ENCODE results near the gene ELL2. TPM values are rescaled to one million over a fixed set of nuclear protein-coding genes. Genes with fewer than 3 reads are reported as not detected.

ELL2 gene
- polyA plus RNA-seq, 1 donor (not counting 4 experiments of a cell fraction or from before 2014, with no cell fraction given), result 100 TPM

DNA sequence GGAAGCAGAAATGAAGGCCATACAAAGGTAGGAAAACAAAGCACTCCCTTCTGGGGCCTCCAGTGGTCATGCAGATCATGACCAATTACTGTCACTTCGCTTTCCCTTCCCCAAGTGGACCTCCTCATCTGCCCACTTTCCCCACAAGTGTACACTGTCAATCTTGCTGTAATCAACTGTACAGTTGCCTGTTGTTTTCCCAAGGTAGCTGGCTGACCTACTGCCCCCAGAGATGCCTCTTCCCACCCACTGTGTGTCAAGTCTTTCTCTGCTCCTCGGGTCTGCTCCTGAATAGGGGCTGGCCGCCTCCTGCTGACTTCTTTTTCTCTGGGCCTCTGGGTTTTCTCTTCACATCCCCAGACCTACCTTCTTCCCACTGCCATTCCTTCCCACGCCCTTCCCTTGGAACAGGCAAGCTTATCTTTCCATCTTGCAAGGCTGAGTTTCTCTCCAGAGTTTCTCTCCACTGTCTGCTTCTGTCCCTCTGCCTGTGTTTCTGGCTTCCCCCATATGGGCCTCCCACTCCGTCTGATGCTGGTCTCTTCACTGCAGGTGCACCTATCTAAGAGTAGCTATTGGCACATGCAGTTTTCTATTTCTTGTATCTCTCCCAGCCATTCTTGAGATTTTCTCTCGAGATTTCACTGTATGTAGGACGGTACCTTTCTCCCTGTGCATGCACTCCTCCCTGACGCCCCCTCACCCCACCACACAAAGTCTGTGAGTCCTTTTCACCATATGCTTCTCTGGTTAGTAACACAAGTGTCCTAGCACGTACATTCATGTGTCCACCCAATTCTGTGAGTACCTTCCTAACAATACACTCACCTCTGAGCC, 2.4 kb downstream of the ELL2 start:
- dilution Hi-C loops (cut with MboI; ENCODE audit: extremely low pct_ligation_motif_present, low sequenced_read_pairs), result no loop called here
- DNase-seq (ENCODE audit: low read depth, low spot score), result no peak
- H3K9ac ChIP-seq (ENCODE audit: control insufficient read depth, extremely low read depth, insufficient read depth, low read length), result peak overlapping the region; percentile 99
- peaks cover 10 to 28% of the 10 kb centered on the region in 2 experiments for H3K36me3 ChIP-seq (ENCODE audit: control insufficient read depth in 2 of 2, extremely low read depth in 1 of 2, insufficient read depth in 2 of 2, low read length in 2 of 2)
- H3K79me2 ChIP-seq (ENCODE audit: control insufficient read depth, insufficient read depth, low read length), result peaks cover 71% of the 10 kb centered on the region
- no peak for TF ChIP-seq EZH2 (IDR thresholded peaks at IDR 0.05; ENCODE audit: low read length)
- no peak for TF ChIP-seq CTCF (optimal IDR thresholded peaks at IDR 0.05 in 1 of 3, IDR thresholded peaks at IDR 0.05 in 1 of 3, conservative IDR thresholded peaks at IDR 0.05 in 1 of 3; ENCODE audit: extremely low read depth in 1 of 3, insufficient read depth in 2 of 3, low read length in 3 of 3)
- peak overlapping the region; percentile 69 to 95 (median 79) for H3K4me3 ChIP-seq (ENCODE audit: control insufficient read depth in 2 of 3, extremely low read depth in 1 of 3, insufficient read depth in 2 of 3, low read depth in 1 of 3, low read length in 3 of 3)
- peak overlapping the region; percentile 98 for H3K27ac ChIP-seq (ENCODE audit: control insufficient read depth, insufficient read depth, low read length)
- peaks cover 2% of the 10 kb centered on the region for H3K9me1 ChIP-seq (ENCODE audit: control insufficient read depth, extremely low read depth, insufficient read depth, low read length)
- no peak for FAIRE-seq
- H3K9me3 ChIP-seq (ENCODE audit: control insufficient read depth, low read depth, low read length), result no peaks in the 10 kb centered on the region
- H3K27me3 ChIP-seq (ENCODE audit: control insufficient read depth, extremely low read depth, insufficient read depth, low read length), result no peaks in the 10 kb centered on the region
- H3K4me2 ChIP-seq (ENCODE audit: control insufficient read depth, extremely low read depth, insufficient read depth, low read depth, low read length), result peak overlapping the region; percentile 93
- no peak overlapping the region for H2AFZ ChIP-seq (ENCODE audit: control insufficient read depth, low read length)
- peaks cover 50% of the 10 kb centered on the region for H3K4me1 ChIP-seq (ENCODE audit: control insufficient read depth, extremely low read depth, insufficient read depth, low read length)
- peaks cover 42% of the 10 kb centered on the region for H4K20me1 ChIP-seq (ENCODE audit: control insufficient read depth, extremely low read depth, insufficient read depth, low read length)

GRCh38 chr5:95958310-95959014, 3.2 kb downstream of the ELL2 start:
- FAIRE-seq, result peak; percentile 60
- Histone ChIP-seq H3K4me2 (ENCODE audit: control insufficient read depth, extremely low read depth, insufficient read depth, low read depth, low read length) (peak overlapping the region; percentile 93), H3K9me1 (ENCODE audit: control insufficient read depth, extremely low read depth, insufficient read depth, low read length) (peaks cover 2% of the 10 kb centered on the region), H4K20me1 (ENCODE audit: control insufficient read depth, extremely low read depth, insufficient read depth, low read length) (peaks cover 42% of the 10 kb centered on the region), H3K4me1 (ENCODE audit: control insufficient read depth, extremely low read depth, insufficient read depth, low read length) (peaks cover 50% of the 10 kb centered on the region), H3K27ac (ENCODE audit: control insufficient read depth, insufficient read depth, low read length) (peak overlapping the region; percentile 98), H3K9me3 (ENCODE audit: control insufficient read depth, low read depth, low read length) (no peaks in the 10 kb centered on the region), H3K9ac (ENCODE audit: control insufficient read depth, extremely low read depth, insufficient read depth, low read length) (peak overlapping the region; percentile 99), H3K27me3 (ENCODE audit: control insufficient read depth, extremely low read depth, insufficient read depth, low read length) (no peaks in the 10 kb centered on the region), H3K79me2 (ENCODE audit: control insufficient read depth, insufficient read depth, low read length) (peaks cover 79% of the 10 kb centered on the region), H3K4me3 (ENCODE audit: control insufficient read depth in 2 of 3, extremely low read depth in 1 of 3, insufficient read depth in 2 of 3, low read depth in 1 of 3, low read length in 3 of 3) (peak overlapping the region; percentile 69 to 95 (median 79)), H3K36me3 (ENCODE audit: control insufficient read depth in 2 of 2, extremely low read depth in 1 of 2, insufficient read depth in 2 of 2, low read length in 2 of 2) (peaks cover 10 to 28% of the 10 kb centered on the region in 2 experiments), H2AFZ (ENCODE audit: control insufficient read depth, low read length) (no peak overlapping the region)
- dilution Hi-C loops (cut with MboI; ENCODE audit: extremely low pct_ligation_motif_present, low sequenced_read_pairs), result no loop called here
- peak; percentile 48 for DNase-seq (ENCODE audit: low read depth, low spot score)
- no peak for TF ChIP-seq EZH2 (IDR thresholded peaks at IDR 0.05; ENCODE audit: low read length)
- TF ChIP-seq CTCF (optimal IDR thresholded peaks at IDR 0.05 in 1 of 3, IDR thresholded peaks at IDR 0.05 in 1 of 3, conservative IDR thresholded peaks at IDR 0.05 in 1 of 3; ENCODE audit: extremely low read depth in 1 of 3, insufficient read depth in 2 of 3, low read length in 3 of 3), result no peak
